GM18511 (cell line): Measurements from ENCODE around the gene MAP1B.
A peak's percentile ranks its signal among the peaks of the same experiment; 100 is the strongest.
"Not testable (repeated sequence)": the region's sequence is repeated elsewhere in the genome, so short reads cannot be mapped to it uniquely, and the experiment has no call there.

Experiments
- ATAC-seq: cut with Tn5 transposase; IDR thresholded peaks from one replicate; pipeline ENCODE4 v1.9.1; 2021; ENCODE audit warnings: mild to moderate bottlenecking, moderate library complexity; ENCODE audit not compliant: unreplicated experiment

Gene MAP1B

DNA sequence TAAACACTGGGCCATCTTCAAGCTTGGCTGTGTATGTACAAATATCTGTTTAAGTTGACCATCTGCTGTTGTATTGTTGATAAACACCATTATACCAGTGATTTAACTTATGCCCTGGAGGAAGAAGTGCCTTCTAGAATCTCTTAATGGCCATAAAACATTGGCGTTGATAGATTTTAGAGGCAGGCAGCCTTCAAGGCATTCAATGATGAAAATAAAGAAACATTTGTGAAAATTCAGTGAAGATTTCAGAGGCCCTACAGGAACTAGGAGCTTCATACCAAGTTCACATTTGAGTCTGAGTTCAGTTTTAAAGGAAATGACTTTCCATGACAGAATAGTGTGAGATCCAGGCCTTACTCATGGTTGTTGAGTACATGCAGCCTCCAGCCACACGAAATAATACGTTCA is 52.2 kb downstream of the MAP1B start:
- no peak for ATAC-seq

DNA sequence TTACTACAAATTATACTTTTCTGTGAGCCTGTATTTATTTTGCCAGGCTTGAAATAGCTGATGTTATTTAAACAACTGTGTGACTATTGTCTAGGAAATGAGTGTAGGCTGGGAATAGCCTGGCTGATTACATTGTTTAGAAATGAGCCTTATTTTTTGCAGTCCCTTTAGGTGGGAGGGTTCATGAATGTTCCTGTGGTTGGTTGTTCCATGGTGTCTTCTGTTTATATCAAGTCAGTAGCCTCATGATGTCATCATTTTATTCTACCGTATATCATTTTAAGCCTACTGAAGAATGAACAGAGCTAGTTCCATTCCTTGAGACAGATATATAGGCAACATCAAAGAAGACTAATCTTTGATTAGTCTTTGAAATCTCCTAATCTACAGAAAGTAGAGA is 53.1 kb downstream of the MAP1B start:
- no peak for ATAC-seq

DNA sequence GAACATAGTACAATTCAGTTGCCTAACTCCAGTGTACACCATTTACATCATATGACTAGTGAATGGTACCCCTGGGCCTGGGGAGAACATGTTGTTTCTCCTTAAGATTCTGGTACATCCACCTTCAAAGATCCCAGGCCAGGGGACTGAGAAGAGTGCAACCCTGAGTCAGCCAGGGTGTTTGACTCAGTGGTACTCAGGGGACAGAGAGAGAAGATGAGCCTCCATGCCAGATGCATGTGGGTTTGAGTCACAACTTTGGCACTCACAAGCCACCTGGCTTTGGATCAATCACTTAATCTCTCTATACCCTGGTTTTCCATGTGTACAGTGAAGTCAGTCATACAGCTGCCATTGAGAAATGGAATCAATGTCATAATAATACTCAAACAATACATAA is 53.7 kb downstream of the MAP1B start:
- ATAC-seq: no peak

- ATAC-seq: no peak
Measured at GRCh38 chr5:72161951-72162350, 54.7 kb downstream of the MAP1B start.

DNA sequence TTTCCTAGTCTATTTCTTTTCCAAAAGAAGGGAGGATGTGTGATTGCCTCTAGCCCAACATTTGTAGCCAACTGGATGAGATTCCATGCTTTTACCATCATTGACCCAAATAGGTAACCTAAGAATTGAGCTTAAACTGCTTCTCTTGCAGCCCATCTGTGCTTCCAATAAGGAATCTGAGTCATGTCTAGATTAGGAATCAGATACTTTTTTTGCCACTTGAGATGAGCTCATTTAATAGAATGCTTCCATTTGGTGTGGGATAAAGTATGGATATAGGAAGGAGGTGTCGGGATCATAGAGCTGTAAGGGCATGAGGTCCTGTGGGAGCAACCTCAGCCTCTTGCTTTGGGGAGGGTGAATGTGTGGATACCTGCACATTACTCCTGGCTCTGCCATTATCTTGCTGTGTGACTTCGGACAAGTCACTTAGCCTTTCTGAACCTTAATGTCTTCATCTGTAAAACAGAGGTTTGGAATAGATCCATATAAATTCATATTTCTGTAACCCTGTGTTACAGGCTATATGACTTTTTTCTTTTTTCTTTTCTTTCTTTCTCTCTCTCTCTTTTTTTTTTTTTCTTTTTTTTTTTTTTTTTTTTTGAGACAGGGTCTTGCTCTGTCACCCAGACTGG is 56.2 kb downstream of the MAP1B start:
- ATAC-seq: no peak

DNA sequence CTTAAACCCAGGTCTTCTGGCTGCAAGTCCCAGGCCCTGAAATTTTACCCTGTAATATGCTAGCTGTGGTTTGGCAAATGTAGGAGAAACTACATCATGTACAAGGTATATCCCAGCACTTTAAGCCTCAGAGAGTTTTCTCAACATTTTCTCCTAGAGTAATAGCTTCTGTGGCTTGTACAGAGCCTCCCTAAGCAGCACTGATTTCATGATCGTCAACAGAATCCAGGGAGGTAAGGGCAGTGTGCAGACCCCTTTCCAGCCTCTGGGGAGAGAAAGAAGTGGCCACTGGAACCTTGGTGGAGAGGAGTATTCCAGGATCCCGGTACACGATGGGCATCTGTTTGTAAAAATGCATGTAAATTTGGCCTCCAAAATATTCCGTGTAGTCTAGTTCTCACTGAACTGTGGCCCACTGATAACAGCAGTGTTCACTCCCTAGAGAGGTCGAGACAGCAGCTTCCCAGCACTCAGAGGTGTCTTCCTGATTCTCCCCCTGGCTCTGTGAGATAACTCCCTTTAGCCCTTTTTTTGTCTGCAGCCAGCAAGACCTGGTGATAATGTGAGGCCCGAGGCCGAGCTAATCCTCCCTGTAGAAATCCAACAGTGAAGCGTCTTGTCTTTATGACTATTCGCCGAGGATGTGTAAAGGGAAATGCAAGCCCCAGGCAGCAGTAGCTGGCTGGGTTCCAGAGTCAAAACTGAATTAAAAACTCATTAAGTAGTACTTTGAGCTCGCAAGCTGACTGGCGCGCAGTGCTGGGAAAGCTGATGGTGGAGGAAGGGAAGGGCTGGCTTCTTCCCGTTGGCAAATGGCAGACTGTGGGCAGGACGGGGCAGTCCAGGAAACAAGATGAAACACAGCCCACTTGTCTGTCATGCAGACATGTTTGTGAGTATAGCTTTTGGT is 59.0 kb downstream of the MAP1B start:
- no peak for ATAC-seq

GRCh38 chr5:72167257-72167656 is 60.0 kb downstream of the MAP1B start:
- no peak for ATAC-seq

GRCh38 chr5:72167804-72168203 is 60.5 kb downstream of the MAP1B start:
- ATAC-seq: no peak

- ATAC-seq: no peak
Measured at GRCh38 chr5:72170101-72170500, 62.8 kb downstream of the MAP1B start.

DNA sequence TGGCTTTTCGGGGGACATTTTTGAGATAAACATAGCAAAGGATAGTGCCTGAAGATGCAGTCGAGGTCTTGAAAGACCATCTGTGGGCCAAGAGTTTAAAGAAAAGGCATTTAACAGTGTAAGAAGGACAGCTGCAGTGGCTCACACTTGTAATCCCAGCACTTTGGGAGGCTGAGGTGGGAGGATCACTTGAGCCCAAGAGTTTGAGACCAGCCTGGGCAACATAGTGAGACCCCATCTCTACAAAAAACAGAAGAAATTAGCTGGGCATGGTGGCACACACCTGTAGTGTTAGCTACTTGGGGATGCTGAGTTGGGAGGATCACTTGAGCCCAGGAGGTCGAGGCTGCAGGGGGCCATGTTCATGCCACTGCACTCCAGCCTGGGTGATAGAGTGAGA is 63.9 kb downstream of the MAP1B start:
- ATAC-seq: not testable (repeated sequence)

DNA sequence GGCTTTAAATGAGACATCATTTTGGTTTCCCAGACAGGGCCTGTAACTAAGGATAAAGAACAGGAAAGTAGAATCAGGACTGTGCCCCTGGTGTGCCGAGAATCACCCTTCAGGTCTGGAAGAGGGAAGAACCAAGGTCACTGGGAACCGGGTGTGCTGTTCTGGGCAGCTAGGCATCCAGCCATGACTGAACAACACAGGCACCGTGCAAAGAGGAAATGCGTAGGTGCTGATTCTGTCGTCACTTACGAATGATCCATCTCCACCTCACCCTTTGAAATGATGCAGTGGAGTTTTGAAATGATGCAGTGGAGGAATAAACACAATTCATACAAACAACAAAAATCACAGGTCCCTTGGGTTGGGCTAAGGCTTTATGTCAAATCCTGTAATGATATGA is 64.4 kb downstream of the MAP1B start:
- no peak for ATAC-seq

- ATAC-seq: no peak
Measured at GRCh38 chr5:72172786-72173185, 65.5 kb downstream of the MAP1B start.

GRCh38 chr5:72177538-72177937 is 70.3 kb downstream of the MAP1B start:
- peak; percentile 82 for ATAC-seq

DNA sequence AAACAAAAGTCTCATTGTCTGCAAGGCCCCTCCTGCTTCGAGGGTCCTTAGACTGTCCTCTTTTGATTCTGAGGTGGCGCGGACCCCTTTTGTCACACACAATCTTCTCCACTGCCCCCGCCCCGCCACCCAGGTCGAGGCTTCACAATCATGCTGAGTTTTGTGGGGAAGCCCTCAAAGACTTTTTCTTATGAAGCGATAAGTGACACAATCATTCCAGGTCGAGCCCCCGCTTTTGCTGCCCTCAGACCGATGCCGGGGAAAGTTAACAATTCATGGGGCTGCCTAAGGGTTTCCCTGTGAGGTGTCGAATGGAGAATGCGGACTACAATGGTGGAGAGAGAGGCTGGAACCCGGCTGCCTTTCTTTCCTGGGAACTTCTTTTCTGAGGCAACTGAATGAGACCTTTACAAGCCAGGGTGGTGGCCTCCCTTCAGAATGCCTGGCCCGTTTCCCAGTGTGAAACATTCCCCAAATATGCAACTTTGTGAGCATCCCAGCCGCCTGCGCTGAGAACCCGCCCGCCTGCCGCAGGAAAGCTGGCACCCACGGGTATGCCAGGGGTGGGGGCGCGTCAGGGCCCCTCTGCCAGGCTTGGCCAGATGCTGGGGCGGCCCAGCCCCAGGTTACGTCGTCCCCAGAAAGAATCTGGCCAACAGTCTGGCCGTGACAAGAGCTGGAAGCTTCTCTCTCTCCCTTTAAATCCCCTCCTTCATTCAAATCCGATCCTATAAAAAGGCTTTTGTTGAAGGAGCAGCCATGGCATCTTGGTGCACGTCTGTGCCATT is 71.9 kb downstream of the MAP1B start:
- no peak for ATAC-seq

DNA sequence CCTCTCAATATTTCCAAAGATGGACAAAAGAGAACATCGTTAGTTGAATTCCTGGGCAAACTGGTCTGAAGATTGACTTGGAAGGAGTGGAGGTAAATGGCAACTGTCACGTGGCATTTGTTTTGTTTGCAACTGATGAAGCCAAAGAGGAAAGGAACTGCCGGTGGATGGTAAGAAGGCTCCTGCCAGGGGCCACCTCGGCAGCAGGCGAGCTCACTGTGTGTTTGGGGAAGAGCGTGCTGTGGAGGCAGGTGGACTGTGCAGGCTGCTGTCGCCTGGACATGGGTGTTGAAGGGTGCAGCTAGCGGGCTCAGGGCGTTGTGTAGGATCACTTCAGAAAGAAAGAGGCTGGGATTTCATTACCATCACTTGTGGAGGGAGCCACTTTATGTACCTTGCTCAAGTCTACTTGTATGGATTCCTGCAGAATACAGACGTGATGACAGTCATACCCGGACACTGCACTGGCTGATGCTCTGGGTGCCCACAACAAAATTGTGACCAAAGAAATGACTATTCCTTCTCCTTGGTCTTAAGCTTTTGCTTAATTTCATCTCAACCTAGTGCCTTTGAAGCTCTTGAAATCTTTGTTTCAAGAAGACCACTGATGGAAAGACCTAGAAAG is 72.7 kb downstream of the MAP1B start:
- ATAC-seq: no peak

- no peak for ATAC-seq
Measured at GRCh38 chr5:72180925-72181324, 73.7 kb downstream of the MAP1B start.

GRCh38 chr5:72182686-72183085 is 75.4 kb downstream of the MAP1B start:
- ATAC-seq: no peak

DNA sequence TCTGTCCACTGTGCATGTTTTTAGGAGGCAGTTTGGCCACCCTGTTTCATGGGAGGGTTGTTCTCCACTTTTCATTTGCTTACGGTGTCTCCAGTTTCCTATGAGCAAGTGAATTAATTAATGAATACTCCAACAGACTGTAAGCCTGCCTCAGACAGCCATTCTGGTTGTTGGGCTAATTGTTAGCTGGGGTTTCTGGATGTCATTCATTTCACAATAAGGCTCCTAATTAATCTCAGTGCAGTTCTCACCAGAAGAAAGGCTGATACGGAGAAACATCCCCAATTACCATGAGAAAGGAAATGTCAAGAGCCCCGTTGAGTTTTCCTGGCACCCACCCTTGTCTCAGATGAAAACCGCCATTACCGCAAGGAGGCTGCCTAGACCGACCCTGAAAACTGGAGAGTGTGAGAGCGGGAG is 75.8 kb downstream of the MAP1B start:
- no peak for ATAC-seq

DNA sequence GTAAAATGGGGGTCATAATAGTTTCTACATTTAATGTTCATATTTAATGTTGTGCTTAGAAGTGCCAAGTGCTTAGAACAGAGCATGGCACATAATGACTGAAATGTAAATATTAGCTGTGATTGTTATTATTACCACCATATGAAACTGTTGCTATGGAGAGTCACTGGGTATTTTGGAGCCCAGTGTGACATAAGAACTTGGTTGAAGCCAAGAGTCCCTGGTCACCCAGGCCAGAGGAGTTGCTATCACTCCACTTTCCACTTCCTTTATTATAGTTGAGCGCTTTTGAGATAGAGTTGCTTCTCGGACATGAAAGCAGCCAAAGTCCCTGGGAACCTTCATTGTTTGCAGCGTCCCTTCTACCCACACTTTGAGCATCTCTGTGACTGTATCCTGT is 77.1 kb downstream of the MAP1B start:
- ATAC-seq: no peak

- no peak for ATAC-seq
Measured at GRCh38 chr5:72185496-72186329, 78.4 kb downstream of the MAP1B start.
